Measurements from ENCODE around the gene ARL11. TPM values are rescaled to one million over a fixed set of nuclear protein-coding genes. Genes with fewer than 3 reads are reported as not detected.

ARL11 gene
- total RNA-seq, 1 experiment from 2014 or later: 0.35 TPM

GRCh38 chr13:49645451-49645850 is 17.1 kb downstream of the ARL11 start (continued):
- TF ChIP-seq FOXP4 (CRISPR knock-in tag; IDR thresholded peaks at IDR 0.05): no peak
- TF ChIP-seq NR3C1 (CRISPR knock-in tag; conservative IDR thresholded peaks at IDR 0.05; ENCODE audit: low read depth): no peak
- TF ChIP-seq E2F5 (CRISPR knock-in tag; IDR thresholded peaks at IDR 0.05): no peak
- no peak for TF ChIP-seq NR2C2 (CRISPR knock-in tag; IDR thresholded peaks at IDR 0.05)
- TF ChIP-seq ZNF281 (CRISPR knock-in tag; IDR thresholded peaks at IDR 0.05): no peak
- TF ChIP-seq USF2 (CRISPR knock-in tag; IDR thresholded peaks at IDR 0.05): no peak

- CTCF ChIA-PET: no interaction called here
- DNase-seq (ENCODE audit: low spot score) (no peak), ATAC-seq (no peak)
- Mint-ChIP-seq H3K9me3 (no peaks in the 10 kb centered on the region), H3K27ac (no peak overlapping the region), H3K4me1 (peaks cover 3% of the 10 kb centered on the region), H3K4me3 (no peak overlapping the region), H3K27me3 (ENCODE audit: low read depth) (no peaks in the 10 kb centered on the region), H3K36me3 (no peaks in the 10 kb centered on the region)
- TF ChIP-seq GABPB1 (CRISPR knock-in tag; IDR thresholded peaks at IDR 0.05): no peak
- TF ChIP-seq ZNF121 (CRISPR knock-in tag; IDR thresholded peaks at IDR 0.05): peak; percentile 64
- POLR2A ChIA-PET: no interaction called here
Observed at GRCh38 chr13:49646688-49647087, 18.4 kb downstream of the ARL11 start.

- CTCF ChIA-PET: interaction anchor here (0.6 to 1.5 kb wide), 4 partner anchors 9 to 103 kb away, joined by 3 to 4 read pairs (median 3); no protein-coding TSS in a partner anchor
- Mint-ChIP-seq H3K4me3 (no peak overlapping the region), H3K36me3 (no peaks in the 10 kb centered on the region), H3K4me1 (peaks cover 4% of the 10 kb centered on the region), H3K9me3 (no peaks in the 10 kb centered on the region), H3K27me3 (ENCODE audit: low read depth) (no peaks in the 10 kb centered on the region), H3K27ac (no peak overlapping the region)
- ATAC-seq: peak; percentile 72
- DNase-seq (ENCODE audit: low spot score): no peak
- POLR2A ChIA-PET: no interaction called here
- no peak for TF ChIP-seq TEAD1 (CRISPR knock-in tag; IDR thresholded peaks at IDR 0.05)
- no peak for TF ChIP-seq STAT6 (CRISPR knock-in tag; conservative IDR thresholded peaks at IDR 0.05; ENCODE audit: low read depth)
- no peak for TF ChIP-seq ZNF138 (CRISPR knock-in tag; conservative IDR thresholded peaks at IDR 0.05)
- no peak for TF ChIP-seq ZNF219 (CRISPR knock-in tag; IDR thresholded peaks at IDR 0.05; ENCODE audit: borderline replicate concordance)
- TF ChIP-seq ZNF416 (CRISPR knock-in tag; IDR thresholded peaks at IDR 0.05): no peak
- no peak for TF ChIP-seq ETV6 (CRISPR knock-in tag; IDR thresholded peaks at IDR 0.05)
- TF ChIP-seq E2F4 (CRISPR knock-in tag; IDR thresholded peaks at IDR 0.05; ENCODE audit: borderline replicate concordance, low read depth): no peak
- TF ChIP-seq ZBTB43 (CRISPR knock-in tag; IDR thresholded peaks at IDR 0.05): no peak
Observed at GRCh38 chr13:49649244-49649962, 21.1 kb downstream of the ARL11 start.

Data from WTC11 (cell line).